Choroid plexus epithelial cell (primary cell): Measurements from ENCODE around the gene GNL1.
A peak's percentile ranks its signal among the peaks of the same experiment; 100 is the strongest.

Source experiments
- DNase-seq: peaks from one replicate; pipeline ENCODE4 v3.0.0-alpha.2; 2010; ENCODE audit warnings: low read depth
- H3K4me3 ChIP-seq: 2 replicates; pipeline ENCODE4 v1.5.1; 2011; ENCODE audit warnings: low read depth, mild to moderate bottlenecking, control low read depth, low read length, moderate library complexity
- CTCF ChIP-seq: conservative IDR thresholded peaks from 2 replicates; pipeline ENCODE4 v1.5.1; 2011; ENCODE audit warnings: low read depth, mild to moderate bottlenecking, control low read depth, inconsistent platforms, low read length, moderate library complexity

Gene GNL1

GRCh38 chr6:30556066-30556905 lies at the start of gene GNL1:
GNL1 (minus strand) TSS chr6:30556489; CDS start chr6:30556203, 286 bp downstream.
- H3K4me3 ChIP-seq: peak within 1 kb of the TSS; percentile 97
- TF ChIP-seq CTCF: no peak

GRCh38 chr6:30603961-30604360 lies 47.7 kb upstream of the GNL1 start:
- DNase-seq: no peak
- TF ChIP-seq CTCF: no peak
- no peak overlapping the region for H3K4me3 ChIP-seq

More at GRCh38 chr6:30556066-30556905, at the start of gene GNL1:
- DNase-seq: peak; percentile 95

GRCh38 chr6:30601815-30602641 lies 45.7 kb upstream of the GNL1 start:
- no peak overlapping the region for H3K4me3 ChIP-seq
- no peak for DNase-seq
- no peak for TF ChIP-seq CTCF

GRCh38 chr6:30601436-30601814 lies 45.1 kb upstream of the GNL1 start:
- no peak overlapping the region for H3K4me3 ChIP-seq
- no peak for TF ChIP-seq CTCF
- DNase-seq: no peak

- H3K4me3 ChIP-seq: no peak overlapping the region
- DNase-seq: peak; percentile 12
- no peak for TF ChIP-seq CTCF
These were observed 44.2 kb upstream of the GNL1 start for GRCh38 chr6:30600451-30600961.

GRCh38 chr6:30599625-30600324 lies 43.5 kb upstream of the GNL1 start:
- DNase-seq: no peak
- H3K4me3 ChIP-seq: no peak overlapping the region
- no peak for TF ChIP-seq CTCF
